Activated CD8-positive, alpha-beta T cell treated with anti-CD3 and anti-CD28 coated beads for 36 hours (primary cell): ENCODE measurements around the gene ADAMTS16. TPM values are rescaled to one million over a fixed set of nuclear protein-coding genes. Genes with fewer than 3 reads are reported as not detected.
A peak's percentile ranks its signal among the peaks of the same experiment; 100 is the strongest.

Source experiments
- ATAC-seq: fragments of 200-7000 bp; cut with Tn5 transposase; one replicate; pipeline ENCODE4 v1.10.0; 2021; ENCODE audit warnings: mild to moderate bottlenecking, moderate library complexity
- CTCF ChIA-PET: fragments of 350-600 bp; sonication (Branson Sonifier 250); formaldehyde crosslinking; loops from one replicate; lab custom pipeline; 2021; ENCODE audit warnings: antibody characterized with exemption; lab: Charles Lee
- POLR2A ChIA-PET: fragments of 350-600 bp; sonication (Branson Sonifier 250); formaldehyde crosslinking; loops from one replicate; lab custom pipeline; 2021; ENCODE audit warnings: antibody characterized with exemption; lab: Charles Lee
- DNase-seq: peaks from one replicate; pipeline ENCODE4 v3.0.0-alpha.2; 2020
- H3K27ac Mint-ChIP-seq: one replicate; pipeline ENCODE4 v1.8.0; 2021; ENCODE audit warnings: mild to moderate bottlenecking, mixed read lengths
- H3K27me3 Mint-ChIP-seq: one replicate; pipeline ENCODE4 v1.8.0; 2021; ENCODE audit warnings: mixed read lengths
- H3K36me3 Mint-ChIP-seq: one replicate; pipeline ENCODE4 v1.8.0; 2021; ENCODE audit warnings: low read depth, mixed read lengths
- H3K4me1 Mint-ChIP-seq: one replicate; pipeline ENCODE4 v1.8.0; 2021; ENCODE audit warnings: low read depth, mixed read lengths
- H3K4me3 Mint-ChIP-seq: one replicate; pipeline ENCODE4 v1.8.0; 2021; ENCODE audit warnings: mild to moderate bottlenecking, moderate library complexity, mixed read lengths
- H3K9me3 Mint-ChIP-seq: one replicate; pipeline ENCODE4 v1.8.0; 2021; ENCODE audit warnings: mixed read lengths
- CTCF ChIP-seq: fragments of 200-600 bp; IDR thresholded peaks from one replicate; pipeline ENCODE4 v1.8.0; 2022; ENCODE audit warnings: antibody characterized with exemption, mild to moderate bottlenecking
- intact Hi-C: fragments of 100-400 bp; cut with micrococcal nuclease; formaldehyde crosslinking; loops from one replicate; pipeline ENCODE4 v1.10.0; 2022
- total RNA-seq, 2 experiments: library from RNA; stranded (reverse); gene quantifications; one replicate each; pipeline ENCODE4 v1.2.3, GENCODE V29; 2021

Gene ADAMTS16
- total RNA-seq, 2 experiments from 2014 or later: not detected

GRCh38 chr5:5181650-5182324 is 41.7 kb downstream of the ADAMTS16 start:
- Mint-ChIP-seq H3K36me3 (no peaks in the 10 kb centered on the region), H3K27ac (no peak overlapping the region), H3K4me3 (no peak overlapping the region), H3K27me3 (peaks cover 20% of the 10 kb centered on the region), H3K4me1 (peaks cover 6% of the 10 kb centered on the region), H3K9me3 (no peaks in the 10 kb centered on the region)
- POLR2A ChIA-PET: no interaction called here
- ATAC-seq (no peak), DNase-seq (no peak)
- intact Hi-C loops: no loop called here
- TF ChIP-seq CTCF: no peak
- CTCF ChIA-PET: no interaction called here

- H3K36me3 Mint-ChIP-seq: no peaks in the 10 kb centered on the region
- CTCF ChIA-PET: no interaction called here
- peaks cover 18% of the 10 kb centered on the region for H3K27me3 Mint-ChIP-seq
- H3K4me1 Mint-ChIP-seq: peaks cover 6% of the 10 kb centered on the region
- no peak for DNase-seq
- no peak for TF ChIP-seq CTCF
- no peaks in the 10 kb centered on the region for H3K9me3 Mint-ChIP-seq
- no peak overlapping the region for H3K27ac Mint-ChIP-seq
- H3K4me3 Mint-ChIP-seq: no peak overlapping the region
- intact Hi-C loops: no loop called here
- POLR2A ChIA-PET: no interaction called here
- ATAC-seq: peak; percentile 61
These were observed 42.5 kb downstream of the ADAMTS16 start for GRCh38 chr5:5182508-5183188.

GRCh38 chr5:5183189-5183699 is 43.1 kb downstream of the ADAMTS16 start:
- Mint-ChIP-seq H3K4me1 (peaks cover 6% of the 10 kb centered on the region), H3K9me3 (no peaks in the 10 kb centered on the region), H3K36me3 (no peaks in the 10 kb centered on the region), H3K27ac (no peak overlapping the region), H3K4me3 (no peak overlapping the region), H3K27me3 (peaks cover 18% of the 10 kb centered on the region)
- ATAC-seq: no peak
- intact Hi-C loops: no loop called here
- CTCF ChIA-PET: no interaction called here
- POLR2A ChIA-PET: no interaction called here
- DNase-seq: no peak
- no peak for TF ChIP-seq CTCF

GRCh38 chr5:5183933-5184332 is 43.8 kb downstream of the ADAMTS16 start:
- ChIA-PET POLR2A (no interaction called here), CTCF (no interaction called here)
- H3K4me1 Mint-ChIP-seq: peaks cover 6% of the 10 kb centered on the region
- no peaks in the 10 kb centered on the region for H3K36me3 Mint-ChIP-seq
- no peak for TF ChIP-seq CTCF
- DNase-seq (no peak), ATAC-seq (no peak)
- H3K27me3 Mint-ChIP-seq: peaks cover 20% of the 10 kb centered on the region
- no peak overlapping the region for H3K27ac Mint-ChIP-seq
- H3K4me3 Mint-ChIP-seq: no peak overlapping the region
- H3K9me3 Mint-ChIP-seq: no peaks in the 10 kb centered on the region
- intact Hi-C loops: no loop called here

GRCh38 chr5:5188376-5189050 is 48.4 kb downstream of the ADAMTS16 start:
- DNase-seq: no peak
- no peak for ATAC-seq
- Mint-ChIP-seq H3K27me3 (peaks cover 6% of the 10 kb centered on the region), H3K4me3 (no peak overlapping the region), H3K36me3 (no peaks in the 10 kb centered on the region), H3K9me3 (no peaks in the 10 kb centered on the region), H3K4me1 (no peaks in the 10 kb centered on the region), H3K27ac (no peak overlapping the region)
- CTCF ChIA-PET: no interaction called here
- intact Hi-C loops: no loop called here
- no peak for TF ChIP-seq CTCF
- POLR2A ChIA-PET: no interaction called here
